Measurements from ENCODE around the gene EXOC2. TPM values are rescaled to one million over a fixed set of nuclear protein-coding genes. Genes with fewer than 3 reads are reported as not detected.
"Not testable (repeated sequence)": the region's sequence is repeated elsewhere in the genome, so short reads cannot be mapped to it uniquely, and the experiment has no call there.

Gene EXOC2
- total RNA-seq, 1 donor from 2014 or later: 13.3 TPM

- intact Hi-C loops (cut with DNase I): no loop called here
- ATAC-seq (no peak), DNase-seq (ENCODE audit: missing footprints) (no peak)
Measured at GRCh38 chr6:611928-612327, 81.0 kb downstream of the EXOC2 start.

GRCh38 chr6:610882-611281 lies 82.1 kb downstream of the EXOC2 start:
- DNase-seq (ENCODE audit: missing footprints): no peak
- intact Hi-C loops (cut with DNase I): no loop called here
- no peak for ATAC-seq

GRCh38 chr6:609905-610304 lies 83.0 kb downstream of the EXOC2 start:
- DNase-seq (ENCODE audit: missing footprints): no peak
- intact Hi-C loops (cut with DNase I): no loop called here
- no peak for ATAC-seq

DNA sequence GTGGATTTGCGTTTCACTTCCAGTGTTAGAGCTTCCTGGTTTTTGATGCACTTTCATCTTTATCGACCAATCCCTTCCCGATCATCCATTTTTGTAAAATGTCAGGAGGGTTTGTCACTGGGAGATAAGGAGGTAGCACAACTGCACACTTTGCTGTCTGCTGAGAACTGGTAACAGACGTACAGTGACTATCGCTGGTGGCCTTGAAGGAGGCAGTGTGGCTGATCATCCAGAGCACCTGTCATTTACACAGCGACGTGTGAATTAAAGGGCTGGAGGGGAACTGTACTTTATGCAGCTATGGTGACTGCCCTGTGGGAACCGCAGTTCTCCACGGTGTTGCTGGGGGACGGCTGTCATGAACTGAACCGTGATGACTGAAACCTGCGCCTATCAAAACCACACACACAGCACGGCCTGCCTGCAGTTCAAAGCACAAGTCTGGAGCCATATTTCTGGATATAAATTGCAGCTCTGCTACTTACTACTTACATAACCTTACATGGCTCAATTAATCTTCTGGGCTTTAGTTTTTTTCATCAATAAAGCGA lies 86.0 kb downstream of the EXOC2 start:
- DNase-seq (ENCODE audit: missing footprints) (no peak), ATAC-seq (no peak)
- intact Hi-C loops (cut with DNase I): no loop called here

GRCh38 chr6:605895-606294 lies 87.0 kb downstream of the EXOC2 start:
- ATAC-seq; DNase-seq (ENCODE audit: missing footprints); intact Hi-C loops (cut with DNase I): not testable (repeated sequence)

DNA sequence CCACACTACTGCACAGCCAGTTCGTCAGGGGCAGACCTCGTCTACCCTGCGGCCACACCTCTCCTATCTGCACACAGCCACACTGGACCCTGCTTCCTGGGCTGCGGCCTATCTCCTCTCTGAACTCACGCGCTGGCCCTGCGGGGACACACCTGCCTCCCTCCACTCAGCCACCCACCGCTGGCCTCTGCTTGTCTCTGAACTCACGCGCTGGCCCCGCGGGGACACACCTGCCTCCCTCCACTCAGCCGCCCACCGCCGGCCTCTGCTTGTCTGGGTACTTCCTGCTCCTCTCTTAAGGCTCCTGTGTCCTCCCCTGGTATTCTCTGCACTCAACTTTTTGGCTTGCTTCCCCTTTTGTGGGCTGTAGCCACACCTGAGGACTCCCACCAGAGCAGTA lies 88.4 kb downstream of the EXOC2 start:
- ATAC-seq (no peak), DNase-seq (ENCODE audit: missing footprints) (no peak)
- intact Hi-C loops (cut with DNase I): no loop called here

GRCh38 chr6:603265-603664 lies 89.7 kb downstream of the EXOC2 start:
- DNase-seq (ENCODE audit: missing footprints) (no peak), ATAC-seq (no peak)
- intact Hi-C loops (cut with DNase I): no loop called here

- ATAC-seq (no peak), DNase-seq (ENCODE audit: missing footprints) (no peak)
- intact Hi-C loops (cut with DNase I): no loop called here
Measured at GRCh38 chr6:599576-600448, 93.1 kb downstream of the EXOC2 start.

DNA sequence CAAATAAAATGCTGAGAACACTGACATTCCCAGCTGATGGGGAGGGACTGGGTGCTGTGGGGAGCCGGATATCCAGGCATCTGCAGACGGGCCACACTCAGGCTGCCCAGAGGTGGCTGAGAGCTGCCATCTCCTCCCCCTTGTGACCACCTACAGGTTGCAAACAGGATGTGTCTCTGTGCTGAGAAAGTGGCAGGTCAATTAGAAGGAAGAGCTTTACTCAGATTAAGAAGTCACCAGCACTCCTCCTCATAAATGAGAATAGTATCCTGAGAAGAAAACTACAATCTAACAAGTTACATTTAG lies 99.1 kb downstream of the EXOC2 start:
- intact Hi-C loops (cut with DNase I): loop anchor here (5.0 kb wide), 2 partner anchors 198 to 803 kb away; no protein-coding TSS in a partner anchor
- DNase-seq (ENCODE audit: missing footprints) (no peak), ATAC-seq (no peak)

DNA sequence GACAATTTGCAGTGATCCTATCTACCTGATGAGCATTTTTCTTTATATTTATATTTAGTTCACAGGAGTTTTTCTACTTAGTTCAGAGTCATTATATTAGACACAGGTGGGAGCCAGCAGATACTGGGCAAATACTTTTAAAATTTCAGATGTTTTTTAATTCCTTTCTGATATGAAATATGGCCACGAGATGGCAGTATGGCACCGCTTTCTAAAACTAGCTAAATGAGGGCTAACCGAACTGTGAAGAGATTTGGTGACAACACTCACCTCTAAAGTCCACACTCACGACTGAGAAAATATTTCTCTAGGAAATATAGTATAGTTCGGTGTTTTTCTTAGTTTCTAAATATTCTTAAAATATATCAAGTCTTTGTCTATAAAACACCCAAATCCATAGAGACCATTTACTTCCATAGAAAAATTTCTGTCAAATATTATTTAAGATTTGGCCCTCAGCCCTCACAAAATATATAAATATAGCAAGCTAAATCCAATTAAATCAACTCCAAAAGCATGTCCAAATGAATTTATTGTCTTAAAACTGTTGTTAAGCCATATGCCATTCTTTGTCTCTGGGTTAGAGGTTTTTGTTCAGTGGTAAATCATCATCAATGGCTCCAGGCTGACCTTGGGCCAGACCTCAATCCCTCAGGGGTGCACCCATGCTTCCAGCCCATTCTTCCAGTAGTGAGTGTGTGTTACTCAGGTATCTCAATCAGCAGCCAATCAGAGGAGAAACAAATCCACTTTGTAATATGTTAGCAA lies 99.6 kb downstream of the EXOC2 start:
- no peak for ATAC-seq
- intact Hi-C loops (cut with DNase I): loop anchor here (5.0 kb wide), 2 partner anchors 199 to 804 kb away; no protein-coding TSS in a partner anchor
- no peak for DNase-seq (ENCODE audit: missing footprints)

DNA sequence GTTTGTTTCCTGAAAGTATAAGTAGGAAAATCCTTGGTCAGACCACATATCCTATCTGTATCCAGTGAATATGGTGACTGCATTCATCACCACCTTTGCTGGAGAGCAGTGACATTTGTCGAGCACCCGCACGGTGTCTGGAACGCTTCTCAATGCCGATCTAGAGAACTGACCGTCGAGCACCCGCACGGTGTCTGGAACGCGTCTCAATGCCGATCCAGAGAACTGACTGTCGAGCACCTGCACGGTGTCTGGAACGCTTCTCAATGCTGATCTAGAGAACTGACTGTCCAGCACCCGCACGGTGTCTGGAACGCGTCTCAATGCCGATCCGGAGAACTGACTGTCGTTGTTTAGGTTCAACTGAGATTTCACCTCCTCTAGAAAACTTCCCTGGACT lies 103.8 kb downstream of the EXOC2 start:
- intact Hi-C loops (cut with DNase I): loop anchor here (2.0 kb wide), 1 partner anchor 392 kb away; no protein-coding TSS in a partner anchor
- no peak for DNase-seq (ENCODE audit: missing footprints)
- ATAC-seq: peak; percentile 47

- DNase-seq (ENCODE audit: missing footprints) (no peak), ATAC-seq (no peak)
- intact Hi-C loops (cut with DNase I): no loop called here
Measured at GRCh38 chr6:586553-586952, 106.4 kb downstream of the EXOC2 start.

DNA sequence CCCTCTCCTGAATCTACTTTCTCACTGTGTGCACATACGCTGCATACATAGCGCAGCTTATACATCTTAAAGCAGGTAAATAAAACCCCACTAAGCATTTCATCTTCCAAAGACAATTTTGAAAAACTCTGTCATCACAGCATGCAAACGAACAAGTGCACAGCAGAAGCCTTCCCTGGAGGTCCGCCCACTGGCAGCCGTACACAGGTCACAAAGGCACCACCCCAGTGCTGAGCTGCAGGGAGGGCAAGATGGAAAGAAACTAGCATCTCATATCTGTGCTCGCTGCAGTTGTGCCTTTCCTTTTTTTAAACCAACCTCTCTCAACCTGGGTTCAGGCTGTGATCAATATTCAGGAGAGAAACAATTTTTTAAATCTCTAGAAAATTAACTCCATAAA lies 109.3 kb downstream of the EXOC2 start:
- ATAC-seq (peak; percentile 54), DNase-seq (ENCODE audit: missing footprints) (no peak)
- intact Hi-C loops (cut with DNase I): no loop called here

- no peak for ATAC-seq
- intact Hi-C loops (cut with DNase I): no loop called here
- no peak for DNase-seq (ENCODE audit: missing footprints)
Measured at GRCh38 chr6:583116-583515, 109.8 kb downstream of the EXOC2 start.

- intact Hi-C loops (cut with DNase I): no loop called here
- DNase-seq (ENCODE audit: missing footprints) (no peak), ATAC-seq (no peak)
Measured at GRCh38 chr6:582370-582769, 110.6 kb downstream of the EXOC2 start.

- DNase-seq (ENCODE audit: missing footprints) (no peak), ATAC-seq (no peak)
- intact Hi-C loops (cut with DNase I): no loop called here
Measured at GRCh38 chr6:579339-579738, 113.6 kb downstream of the EXOC2 start.

GRCh38 chr6:572596-573265 lies 120.2 kb downstream of the EXOC2 start:
- ATAC-seq (no peak), DNase-seq (ENCODE audit: missing footprints) (no peak)
- intact Hi-C loops (cut with DNase I): no loop called here

DNA sequence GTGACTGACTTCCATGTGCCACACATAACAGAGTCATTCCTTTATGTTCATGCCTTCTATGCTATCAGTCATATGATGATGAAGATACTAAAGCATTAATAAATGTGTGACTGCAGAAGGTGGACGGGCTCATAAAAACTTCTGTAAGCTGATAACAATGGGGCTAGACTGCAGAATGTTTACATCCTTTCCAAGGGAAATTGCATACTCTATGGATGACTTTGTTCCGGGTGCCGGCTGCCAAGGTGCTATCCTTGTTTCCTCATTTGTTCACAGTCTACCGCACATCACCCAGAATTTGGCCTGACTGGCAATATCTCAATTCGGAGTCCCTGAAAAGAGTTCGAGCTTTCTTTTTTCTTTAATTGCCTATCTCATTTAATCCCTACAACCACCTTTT lies 121.0 kb downstream of the EXOC2 start:
- ATAC-seq (no peak), DNase-seq (ENCODE audit: missing footprints) (no peak)
- intact Hi-C loops (cut with DNase I): no loop called here

- intact Hi-C loops (cut with DNase I): no loop called here
Measured at GRCh38 chr6:570825-571224, 122.1 kb downstream of the EXOC2 start.

More at GRCh38 chr6:570825-571224, 122.1 kb downstream of the EXOC2 start:
- ATAC-seq (no peak), DNase-seq (ENCODE audit: missing footprints) (peak; percentile 58)

Measured in Right ventricle myocardium inferior (tissue), 1 donor.